NCI-H2227 (cell line): ENCODE measurements around the gene CD7.
A peak's percentile ranks its signal among the peaks of the same experiment; 100 is the strongest.

Experiments used
- DNase-seq: peaks from one replicate; lab custom pipeline; 2025; ENCODE audit not compliant: unreplicated experiment; lab: John Stamatoyannopoulos, UW

Gene CD7

GRCh38 chr17:82281502-82282238 is 35.7 kb downstream of the CD7 start:
- DNase-seq: no peak

DNA sequence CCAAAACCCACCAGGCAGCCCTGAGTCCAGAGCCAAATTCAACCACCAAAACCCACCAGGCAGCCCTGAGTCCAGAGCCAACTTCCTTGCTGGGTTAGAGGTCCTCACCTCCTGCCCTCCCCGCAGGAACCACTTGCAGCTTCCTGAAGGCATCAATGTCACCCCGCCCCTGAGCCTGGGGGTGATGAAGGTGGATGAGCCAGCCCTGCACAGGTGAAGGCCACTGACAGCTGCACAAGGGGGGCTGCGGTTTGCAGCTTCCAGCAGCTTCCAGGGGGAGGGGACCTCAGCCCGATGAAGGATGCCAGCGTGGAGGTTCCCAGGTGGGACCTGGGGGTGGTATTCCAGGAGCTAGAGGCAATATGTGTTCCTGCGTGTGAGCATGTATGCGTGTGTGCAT is 36.3 kb downstream of the CD7 start:
- DNase-seq: no peak

GRCh38 chr17:82280537-82280936 is 36.9 kb downstream of the CD7 start:
- no peak for DNase-seq

DNA sequence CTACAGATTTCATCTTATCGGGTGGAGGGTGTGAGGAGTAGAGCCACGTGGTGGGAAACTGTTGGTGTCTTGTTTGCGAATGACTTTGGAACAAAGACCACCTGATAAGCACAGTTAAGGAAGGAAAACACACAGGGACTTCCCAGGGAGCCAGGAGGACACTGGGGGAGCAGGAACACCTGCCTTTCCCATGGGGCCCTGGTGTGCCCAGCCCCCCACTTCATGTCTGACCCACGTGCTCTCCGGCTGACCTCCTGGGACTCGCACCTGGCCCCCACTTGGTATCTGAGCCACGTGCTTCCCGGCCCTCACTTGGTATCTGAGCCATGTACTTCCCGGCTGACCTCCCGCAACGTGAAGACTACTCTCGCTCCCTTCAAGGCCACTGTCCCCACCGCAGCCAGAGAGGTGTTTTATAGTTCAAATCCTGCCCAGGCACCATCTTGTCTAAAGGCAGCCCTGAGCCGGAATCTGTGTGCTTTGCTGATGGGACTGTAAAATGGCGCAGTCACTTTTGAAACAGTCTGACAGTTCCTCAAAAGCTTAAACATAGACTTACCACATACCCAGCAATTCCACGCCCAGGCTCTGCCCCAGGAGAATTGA is 38.5 kb downstream of the CD7 start:
- DNase-seq: no peak

GRCh38 chr17:82278308-82278707 is 39.1 kb downstream of the CD7 start:
- DNase-seq: no peak

- no peak for DNase-seq
Measured at GRCh38 chr17:82277851-82278250, 39.6 kb downstream of the CD7 start.

DNA sequence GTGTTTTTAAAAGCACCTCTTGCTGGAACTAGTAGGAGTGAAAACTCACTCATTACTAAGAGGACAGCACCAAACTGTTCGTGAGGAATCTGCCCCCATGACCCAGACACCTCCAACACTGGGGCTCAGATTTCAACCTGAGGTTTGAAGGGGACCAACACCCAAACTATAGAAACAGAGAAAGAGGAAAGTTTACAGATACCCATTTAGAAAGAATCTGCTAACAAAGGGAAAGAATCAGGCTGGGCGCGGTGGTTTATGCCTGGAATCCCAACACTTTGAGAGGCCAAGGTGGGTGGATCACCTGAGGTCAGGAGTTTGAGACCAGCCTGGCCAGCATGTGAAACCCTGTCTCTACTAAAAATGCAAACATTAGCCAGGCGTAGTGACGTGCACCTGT is 40.5 kb downstream of the CD7 start:
- no peak for DNase-seq

DNA sequence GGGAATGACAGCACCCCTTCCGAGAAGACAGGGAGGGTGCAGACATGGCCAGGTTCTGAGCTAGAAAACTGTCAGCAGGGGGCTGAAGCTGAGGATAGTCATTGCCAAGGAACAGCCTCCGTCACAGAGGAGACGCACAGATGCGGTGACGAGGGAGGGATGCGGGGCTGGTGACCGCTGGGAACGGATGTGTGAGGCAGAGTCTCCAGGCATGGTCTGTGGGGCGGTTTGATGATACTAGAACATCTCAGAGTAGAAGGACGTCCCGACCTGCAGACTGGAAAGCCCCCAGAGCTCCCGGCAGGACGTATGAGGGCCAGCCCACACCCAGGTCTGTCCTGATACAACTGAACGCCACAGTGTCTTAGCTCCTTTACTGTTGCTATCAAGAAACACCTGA is 42.1 kb downstream of the CD7 start:
- DNase-seq: no peak

DNA sequence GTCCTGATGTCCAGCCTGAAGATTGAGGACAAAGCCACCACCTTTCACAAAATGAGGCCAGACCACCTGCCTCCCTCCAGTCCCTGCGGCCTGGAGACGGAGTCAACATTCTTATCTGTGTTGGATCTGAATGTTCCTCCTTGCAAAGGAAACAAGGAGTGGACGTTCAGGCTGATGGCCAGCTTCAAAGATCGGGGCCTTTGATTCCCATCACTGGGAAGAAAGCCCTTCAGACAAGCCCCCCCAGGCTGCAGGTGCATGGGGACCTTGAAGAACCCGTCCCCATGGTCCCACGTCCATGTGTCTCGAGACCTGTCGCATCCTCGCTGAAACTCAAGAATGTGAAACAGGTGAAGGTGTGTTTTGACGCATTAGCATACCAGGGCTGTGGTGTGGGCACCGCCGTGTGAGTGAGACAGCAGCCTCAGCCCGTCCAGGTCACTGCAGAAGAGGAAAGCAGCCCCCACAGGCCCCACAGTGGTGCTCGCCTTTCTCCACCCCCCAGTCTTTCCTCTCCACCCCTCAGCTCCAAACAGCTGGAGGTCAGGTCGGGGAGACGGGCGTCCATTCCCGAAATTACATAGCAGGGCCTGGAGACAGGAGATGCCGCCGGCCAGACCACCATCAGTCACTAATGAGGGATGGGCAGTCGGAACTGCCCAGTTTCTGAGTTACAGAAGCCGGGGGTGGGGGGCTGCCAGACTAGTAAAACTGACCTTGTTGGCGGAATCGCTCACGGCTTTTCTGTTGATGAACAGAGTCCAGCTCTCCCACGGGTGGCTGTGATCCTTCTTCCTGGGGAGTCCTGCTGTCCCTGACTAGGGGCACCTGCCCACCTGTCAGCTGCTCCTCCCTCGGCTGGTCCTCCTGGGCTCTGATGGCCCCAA is 43.0 kb downstream of the CD7 start:
- no peak for DNase-seq

GRCh38 chr17:82273327-82274133 is 43.9 kb downstream of the CD7 start, which contains the start of gene CSNK1D:
Gene CSNK1D (minus strand): TSS chr17:82273700. CDS start chr17:82273381, 319 bp downstream.
- peak; percentile 91 for DNase-seq

- DNase-seq: peak; percentile 62
Measured at GRCh38 chr17:82272495-82273326, 44.7 kb downstream of the CD7 start.

- no peak for DNase-seq
Measured at GRCh38 chr17:82271401-82271800, 46.0 kb downstream of the CD7 start.

DNA sequence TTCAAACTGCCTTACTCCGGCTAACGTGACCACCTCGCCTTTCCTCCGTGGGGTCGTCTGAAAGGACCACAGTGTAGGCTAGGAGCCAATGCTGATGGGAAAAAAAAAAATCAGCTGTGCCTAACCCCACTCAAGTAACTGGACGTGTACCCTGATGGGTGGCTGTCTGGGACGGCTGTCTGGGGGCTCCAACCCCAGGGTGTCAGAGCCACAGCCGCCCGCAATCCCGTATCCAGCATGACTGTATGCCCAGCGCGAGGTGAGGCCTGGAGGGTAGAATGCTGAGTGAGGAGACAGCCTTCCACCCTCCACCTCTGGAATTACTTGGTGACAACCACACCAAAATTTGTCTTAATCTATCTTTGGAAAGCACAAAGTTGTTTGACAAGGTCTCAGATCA is 46.8 kb downstream of the CD7 start:
- DNase-seq: no peak

- DNase-seq: no peak
Measured at GRCh38 chr17:82269882-82270500, 47.4 kb downstream of the CD7 start.

GRCh38 chr17:82269138-82269881 is 48.1 kb downstream of the CD7 start:
- DNase-seq: no peak

DNA sequence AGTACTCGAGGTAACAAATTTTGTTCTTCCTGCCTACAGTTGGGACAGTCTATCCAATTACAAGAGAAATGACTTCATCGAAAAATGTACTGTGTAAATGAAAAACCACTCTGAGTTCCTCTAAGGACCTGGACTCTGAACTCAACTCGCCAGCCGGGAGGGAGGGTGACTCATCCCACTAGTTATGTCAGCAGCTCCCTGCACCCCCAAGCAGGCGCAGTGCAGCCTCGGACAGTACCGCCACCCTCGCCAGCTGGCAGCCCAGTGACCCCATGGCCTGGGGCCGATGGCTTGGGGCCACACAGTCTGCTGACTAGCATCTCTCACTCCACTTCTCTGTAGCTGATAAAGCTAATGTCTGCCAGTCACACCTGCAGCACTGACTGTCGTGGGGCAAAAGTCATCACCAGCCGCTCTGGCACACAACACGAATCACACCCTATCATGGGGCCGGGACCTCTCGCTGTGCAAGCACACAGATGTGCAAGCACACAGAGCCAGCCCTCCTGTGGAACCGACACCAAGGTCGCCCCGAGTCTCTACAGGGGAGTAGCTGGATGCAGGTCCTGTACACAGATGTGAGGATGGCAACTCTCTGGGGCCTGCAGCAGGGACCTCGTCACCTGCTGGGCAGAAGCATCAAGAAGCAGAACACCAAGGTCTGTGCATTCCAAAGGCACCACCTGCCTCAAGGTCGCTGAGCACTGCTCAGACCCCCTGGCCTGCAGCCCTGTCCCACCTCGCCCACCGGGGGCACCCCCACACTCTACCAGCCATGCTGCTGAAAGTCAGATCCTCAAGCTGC is 49.6 kb downstream of the CD7 start:
- peak; percentile 17 for DNase-seq

- no peak for DNase-seq
Measured at GRCh38 chr17:82266142-82266541, 51.3 kb downstream of the CD7 start.
